GM12892 (cell line): ENCODE measurements around the gene CDHR3.

Source experiments
- DNase-seq: peaks from one replicate; pipeline ENCODE4 v3.0.0; 2011; ENCODE audit not compliant: insufficient read length
- FAIRE-seq: peaks from 2 replicates; lab custom pipeline; 2011; peaks lifted over from hg19 to GRCh38; lab: Jason Lieb, UNC
- POLR2A ChIP-seq: IDR thresholded peaks from 2 replicates; pipeline ENCODE4 v1.6.1; 2011; ENCODE audit warnings: low read depth, low read length, control low read depth
- POLR2AphosphoS5 ChIP-seq: IDR thresholded peaks from 2 replicates; pipeline ENCODE4 v1.6.1; 2011; ENCODE audit warnings: low read depth, low read length, control low read depth
- TAF1 ChIP-seq: IDR thresholded peaks from 2 replicates; pipeline ENCODE4 v1.6.1; 2011; ENCODE audit warnings: low read depth, mild to moderate bottlenecking, control low read depth, low read length, borderline replicate concordance

The CDHR3 gene

GRCh38 chr7:106047818-106048705, 85.0 kb downstream of the CDHR3 start:
- FAIRE-seq = no peak
- TF ChIP-seq TAF1 (no peak), POLR2AphosphoS5 (no peak), POLR2A (no peak)

GRCh38 chr7:106048706-106049020, 85.6 kb downstream of the CDHR3 start:
- no peak for TF ChIP-seq TAF1
- DNase-seq = no peak
- FAIRE-seq = no peak

More at GRCh38 chr7:106047818-106048705, 85.0 kb downstream of the CDHR3 start:
- no peak for DNase-seq

- FAIRE-seq = no peak
- TF ChIP-seq POLR2AphosphoS5 = no peak
- no peak for TF ChIP-seq POLR2A
- TF ChIP-seq TAF1 = no peak
- DNase-seq = no peak
Measured at GRCh38 chr7:106049139-106049752, 86.2 kb downstream of the CDHR3 start.

- DNase-seq = no peak
- TF ChIP-seq POLR2A (no peak), POLR2AphosphoS5 (no peak), TAF1 (no peak)
- FAIRE-seq = no peak
Measured at GRCh38 chr7:106050002-106050745, 87.1 kb downstream of the CDHR3 start.

GRCh38 chr7:106050746-106051117, 87.7 kb downstream of the CDHR3 start:
- TF ChIP-seq POLR2AphosphoS5 (no peak), POLR2A (no peak), TAF1 (no peak)
- no peak for DNase-seq
- FAIRE-seq = no peak

GRCh38 chr7:106052681-106053080, 89.6 kb downstream of the CDHR3 start:
- no peak for TF ChIP-seq POLR2AphosphoS5
- no peak for TF ChIP-seq TAF1
- no peak for TF ChIP-seq POLR2A
- no peak for DNase-seq
- FAIRE-seq = no peak

GRCh38 chr7:106053109-106053508, 90.0 kb downstream of the CDHR3 start:
- FAIRE-seq (no peak), DNase-seq (no peak)
- TF ChIP-seq TAF1 (no peak), POLR2AphosphoS5 (no peak), POLR2A (no peak)

GRCh38 chr7:106054156-106054910, 91.3 kb downstream of the CDHR3 start:
- DNase-seq = no peak
- TF ChIP-seq POLR2A (no peak), POLR2AphosphoS5 (no peak), TAF1 (no peak)
- FAIRE-seq = no peak

- FAIRE-seq (no peak), DNase-seq (no peak)
- no peak for TF ChIP-seq TAF1
- no peak for TF ChIP-seq POLR2A
- no peak for TF ChIP-seq POLR2AphosphoS5
Measured at GRCh38 chr7:106054971-106055532, 92.0 kb downstream of the CDHR3 start.

GRCh38 chr7:106056513-106057203, 93.6 kb downstream of the CDHR3 start:
- FAIRE-seq = peak; percentile 91

More at GRCh38 chr7:106056513-106057203, 93.6 kb downstream of the CDHR3 start:
- DNase-seq = peak; percentile 49
- no peak for TF ChIP-seq POLR2A
- TF ChIP-seq POLR2AphosphoS5 = no peak
- no peak for TF ChIP-seq TAF1
